LoVo (cell line): ENCODE results near the gene RBMS3.
"Not testable (repeated sequence)": the region's sequence is repeated elsewhere in the genome, so short reads cannot be mapped to it uniquely, and the experiment has no call there.

Experiments used
- DNase-seq: peaks from one replicate; pipeline ENCODE4 v3.0.0-alpha.2; 2016; ENCODE audit warnings: low spot score

The RBMS3 gene

DNA sequence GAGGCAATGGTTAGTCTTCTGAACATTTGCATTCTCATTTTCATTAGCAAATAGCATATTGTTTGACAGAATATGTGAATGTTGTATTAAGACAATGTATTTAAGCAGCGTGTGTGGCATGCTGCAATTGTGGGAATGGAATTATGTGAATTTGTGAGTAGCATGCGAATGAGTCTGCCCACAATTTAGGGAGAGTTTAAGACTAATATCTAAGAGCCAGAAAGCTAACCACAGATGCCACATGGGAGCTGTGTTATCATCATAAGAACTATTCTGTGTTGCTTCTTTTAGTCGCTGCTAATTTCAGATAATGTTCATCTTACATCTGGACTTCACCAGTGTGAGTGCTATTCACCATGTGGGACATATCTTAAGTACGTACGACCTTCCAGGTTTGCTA, 494.5 kb downstream of the RBMS3 start:
- no peak for DNase-seq

- no peak for DNase-seq
These were observed 497.0 kb downstream of the RBMS3 start for GRCh38 chr3:29777869-29778268.

DNA sequence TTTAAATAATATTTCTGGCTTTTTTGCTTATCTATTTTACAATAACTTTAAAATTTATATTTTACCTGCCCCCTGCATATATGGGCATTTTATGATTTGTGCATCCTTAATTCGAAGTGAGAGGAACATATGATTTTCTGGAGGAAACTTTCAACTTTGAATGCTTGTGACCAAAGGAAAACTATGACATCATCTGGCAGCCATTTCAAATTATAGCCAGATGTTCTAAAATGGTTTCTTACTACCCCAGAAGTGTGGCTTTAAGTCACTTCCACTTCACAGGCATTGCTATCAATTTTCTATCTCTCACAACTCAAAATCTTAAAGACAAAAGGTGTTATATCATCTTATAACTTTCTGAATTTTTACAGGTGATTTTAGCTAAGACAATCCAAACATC, 508.8 kb downstream of the RBMS3 start:
- no peak for DNase-seq

DNA sequence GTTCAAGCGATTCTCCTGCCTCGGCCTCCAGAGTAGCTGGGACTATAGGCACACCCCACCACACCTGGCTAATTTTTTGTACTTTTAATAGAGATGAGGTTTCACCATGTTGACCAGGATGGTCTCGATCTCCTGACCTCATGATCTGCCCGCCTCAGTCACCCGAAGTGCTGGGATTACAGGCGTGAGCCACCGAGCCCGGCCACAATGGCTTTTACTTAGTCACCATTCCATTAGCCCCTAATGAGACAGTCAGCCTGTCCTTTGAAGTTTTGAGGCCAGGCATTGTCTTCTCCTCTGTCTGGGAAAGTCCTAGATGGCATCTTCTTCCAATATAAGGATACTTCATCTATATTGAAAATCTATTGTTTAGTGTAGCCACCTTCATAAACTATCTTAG, 515.9 kb downstream of the RBMS3 start:
- DNase-seq: no peak

GRCh38 chr3:29802057-29802456, 521.2 kb downstream of the RBMS3 start:
- no peak for DNase-seq

GRCh38 chr3:29804044-29804443, 523.2 kb downstream of the RBMS3 start:
- no peak for DNase-seq

- DNase-seq: no peak
These were observed 524.9 kb downstream of the RBMS3 start for GRCh38 chr3:29805757-29806156.

GRCh38 chr3:29808324-29808723, 527.5 kb downstream of the RBMS3 start:
- not testable (repeated sequence) for DNase-seq

- no peak for DNase-seq
These were observed 541.2 kb downstream of the RBMS3 start for GRCh38 chr3:29822071-29822470.

GRCh38 chr3:29823233-29823632, 542.4 kb downstream of the RBMS3 start:
- DNase-seq: no peak

- no peak for DNase-seq
These were observed 545.8 kb downstream of the RBMS3 start for GRCh38 chr3:29826712-29827111.

DNA sequence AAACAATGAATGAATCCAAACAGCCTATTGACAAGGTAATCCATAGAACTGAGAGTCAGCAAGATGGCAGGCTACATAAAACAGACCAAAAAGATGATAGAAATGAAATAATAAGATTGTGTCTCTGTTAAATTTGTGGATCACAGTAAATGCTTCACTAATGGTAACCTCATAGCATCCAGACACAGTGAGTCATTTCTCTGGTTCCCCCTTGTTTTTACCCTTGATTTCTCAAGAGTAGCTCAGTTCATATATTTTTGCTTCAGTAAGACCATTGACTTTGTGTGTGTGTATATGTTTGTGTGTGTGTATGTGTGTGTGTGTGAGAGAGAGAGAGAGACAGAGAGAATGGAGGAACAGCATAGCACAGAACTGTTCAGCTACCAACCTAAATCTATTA, 546.9 kb downstream of the RBMS3 start:
- DNase-seq: no peak

DNA sequence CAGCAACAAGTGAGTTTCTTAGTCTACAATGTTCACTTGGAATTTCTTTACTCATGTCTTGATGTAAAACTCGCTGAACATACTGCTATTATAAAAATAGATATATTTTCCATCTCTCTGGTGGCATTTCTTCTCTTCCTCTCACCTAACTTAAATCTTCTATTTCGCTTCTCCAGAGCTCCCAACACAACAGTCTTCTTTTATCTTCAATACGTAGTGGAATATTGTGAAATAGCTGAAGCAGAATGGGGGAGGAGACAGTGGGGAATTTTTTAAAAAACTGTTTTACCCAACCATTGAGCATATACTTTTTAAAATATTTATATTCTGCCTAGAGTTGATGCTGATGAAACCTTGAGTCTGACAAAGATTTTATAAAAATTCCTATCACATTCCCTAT, 548.5 kb downstream of the RBMS3 start:
- no peak for DNase-seq

- DNase-seq: no peak
These were observed 569.8 kb downstream of the RBMS3 start for GRCh38 chr3:29850641-29851040.

DNA sequence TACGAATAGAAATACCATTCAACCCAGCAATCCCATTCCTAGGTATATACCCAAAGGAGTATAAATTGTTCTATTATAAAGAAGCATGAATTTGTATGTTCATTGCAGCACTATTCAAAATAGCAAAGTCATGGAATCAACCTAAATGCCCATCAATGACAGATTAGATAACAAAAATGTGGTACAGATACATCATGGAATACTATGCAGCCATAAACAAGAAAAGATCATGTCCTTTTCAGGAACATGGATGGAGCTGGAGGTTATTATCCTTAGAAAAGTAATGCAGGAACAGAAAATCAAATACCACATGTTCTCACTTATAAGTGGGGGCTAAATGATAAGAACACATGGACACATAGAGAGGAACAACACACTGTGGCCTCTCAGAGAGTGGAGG, 571.9 kb downstream of the RBMS3 start:
- no peak for DNase-seq

- DNase-seq: no peak
These were observed 573.0 kb downstream of the RBMS3 start for GRCh38 chr3:29853841-29854397.

GRCh38 chr3:29854821-29855220, 574.0 kb downstream of the RBMS3 start:
- no peak for DNase-seq

DNA sequence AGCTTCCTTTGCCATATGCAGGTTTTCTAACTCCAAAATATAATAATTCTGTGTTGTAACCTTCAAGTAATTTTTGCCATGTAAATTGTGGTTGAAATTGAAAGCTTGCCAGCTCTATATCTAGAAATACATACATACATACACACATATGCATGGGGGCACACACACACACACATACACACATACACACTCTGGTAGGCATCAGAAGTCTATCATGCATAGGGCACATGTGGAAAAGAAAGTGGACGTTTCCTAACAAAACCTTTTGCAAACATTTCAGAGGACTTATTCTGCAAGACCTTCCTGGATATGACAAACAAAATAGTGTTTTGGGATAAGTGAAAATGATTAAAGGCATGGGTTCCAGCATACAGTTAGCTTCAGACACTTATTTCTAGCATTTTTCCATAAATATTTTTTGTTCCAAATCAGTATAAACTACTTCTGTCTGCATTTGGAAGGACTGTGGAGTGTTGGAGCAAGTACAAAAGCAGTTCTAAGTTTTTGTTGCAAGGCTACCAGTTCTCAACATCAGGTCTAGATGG, 578.9 kb downstream of the RBMS3 start:
- no peak for DNase-seq

DNA sequence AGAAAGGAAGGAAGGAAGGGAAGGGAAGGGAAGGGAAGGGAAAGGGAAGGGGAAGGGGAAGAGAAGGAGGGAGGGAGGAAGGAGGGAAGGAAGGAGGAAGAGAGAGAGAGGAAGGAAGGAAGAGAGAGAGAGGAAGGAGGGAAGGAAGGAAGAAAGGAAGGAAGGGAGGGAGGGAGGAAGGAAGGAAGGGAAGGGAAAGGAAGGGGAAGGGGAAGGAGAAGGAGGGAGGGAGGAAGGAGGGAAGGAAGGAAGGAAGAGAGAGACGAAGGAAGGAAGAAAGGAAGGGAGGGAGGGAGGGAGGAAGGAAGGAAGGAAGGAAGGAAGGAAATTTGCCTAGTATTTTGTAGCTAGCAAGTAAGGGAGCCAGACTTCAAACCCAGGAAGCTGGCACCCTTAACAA, 583.9 kb downstream of the RBMS3 start:
- no peak for DNase-seq

GRCh38 chr3:29868543-29869101, 587.8 kb downstream of the RBMS3 start:
- no peak for DNase-seq

DNA sequence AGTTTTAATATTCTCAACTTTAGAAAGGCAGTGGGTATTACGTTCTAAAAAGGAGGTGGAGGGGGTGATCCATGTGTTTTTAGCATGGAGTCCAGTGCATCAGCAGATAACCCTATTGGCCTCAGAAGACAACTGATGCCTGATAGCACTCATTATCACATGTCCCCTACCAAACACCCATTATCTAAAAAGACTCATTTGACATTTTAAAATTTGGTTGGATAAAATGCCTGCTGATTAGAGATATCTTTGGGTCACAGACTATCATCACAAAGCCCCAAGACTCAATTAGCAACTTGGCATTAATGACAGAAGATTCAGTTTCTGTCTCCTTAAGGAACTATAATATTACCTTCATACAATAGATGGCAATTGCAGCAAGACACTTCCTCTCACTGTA, 589.3 kb downstream of the RBMS3 start:
- DNase-seq: no peak

DNA sequence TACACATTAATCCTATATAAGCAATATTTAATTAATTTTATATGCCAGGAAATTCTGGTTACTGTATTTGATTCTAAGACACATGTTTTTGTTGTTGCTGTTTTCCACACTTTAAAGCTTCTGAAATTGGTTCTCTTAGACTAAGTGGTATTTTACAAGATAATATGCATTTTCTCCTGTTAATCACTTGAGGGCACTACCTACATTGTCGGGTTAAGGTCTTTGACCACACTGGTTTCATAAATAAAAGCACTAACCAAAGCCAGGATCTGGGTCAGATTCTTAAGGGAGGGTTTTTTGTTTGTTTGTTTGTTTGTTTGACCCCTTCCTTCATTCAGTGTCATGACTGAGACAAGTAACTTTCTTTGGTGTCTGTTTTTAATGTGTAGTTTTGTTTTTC, 590.2 kb downstream of the RBMS3 start:
- no peak for DNase-seq

- no peak for DNase-seq
These were observed 599.9 kb downstream of the RBMS3 start for GRCh38 chr3:29880809-29881208.

DNA sequence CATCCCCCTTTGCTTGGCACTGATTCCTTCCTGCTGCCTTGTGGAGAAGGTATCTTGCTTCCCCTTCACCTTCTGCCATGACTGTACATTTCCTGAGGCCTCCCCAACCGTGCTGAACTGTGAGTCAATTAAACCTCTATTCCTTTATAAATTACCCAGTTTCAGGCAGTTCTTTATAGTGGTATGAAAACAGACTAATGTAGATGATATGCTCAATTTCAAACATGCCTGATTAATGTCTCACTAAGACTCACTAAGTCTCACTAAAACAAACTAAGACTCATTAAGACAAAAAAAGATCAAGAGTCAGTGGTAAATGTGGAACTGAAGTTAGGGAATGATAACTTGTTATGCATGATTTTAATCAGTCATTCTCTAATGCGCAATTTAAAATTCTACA, 606.6 kb downstream of the RBMS3 start:
- DNase-seq: no peak
